GM12801 (cell line): ENCODE measurements around the gene CAMK1.

ENCODE experiments used
- CTCF ChIP-seq: IDR thresholded peaks from one replicate; pipeline ENCODE4 v1.5.1; 2011; ENCODE audit warnings: control low read depth; ENCODE audit not compliant: insufficient read length; ENCODE audit errors: extremely low read depth

CAMK1 gene

GRCh38 chr3:9731206-9732079, 38.3 kb downstream of the CAMK1 start, which contains the start of gene BRPF1:
Gene BRPF1 (plus strand): TSS chr3:9731735. CDS start chr3:9734141, 2,406 bp downstream.
- no peak for TF ChIP-seq CTCF

DNA sequence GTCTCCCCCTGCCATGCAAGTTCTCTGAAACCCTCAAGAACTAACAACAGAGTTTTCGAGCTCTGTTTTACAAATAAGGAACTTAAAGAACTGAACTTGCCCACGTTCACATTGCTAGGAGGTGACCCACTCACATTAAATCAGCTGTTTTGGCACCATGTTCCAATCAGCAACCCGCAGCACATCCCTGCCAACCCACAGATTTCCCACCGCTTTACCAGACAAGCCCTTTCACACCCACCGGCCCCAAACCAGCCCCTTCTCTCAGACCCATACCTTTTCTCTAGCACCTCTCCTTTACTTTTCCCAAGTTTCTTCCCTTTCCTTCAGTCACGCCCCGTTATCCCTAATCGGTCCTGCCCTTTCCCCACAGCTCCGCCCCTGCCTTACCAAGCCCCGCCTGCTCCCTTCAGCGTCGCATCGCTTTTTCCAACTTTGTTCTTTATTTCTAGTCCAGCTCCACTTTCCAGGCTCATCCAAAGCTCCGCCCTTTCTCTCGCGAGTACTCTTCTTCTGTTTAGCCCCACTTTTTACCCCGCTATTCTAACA, 39.0 kb downstream of the CAMK1 start:
- no peak for TF ChIP-seq CTCF

DNA sequence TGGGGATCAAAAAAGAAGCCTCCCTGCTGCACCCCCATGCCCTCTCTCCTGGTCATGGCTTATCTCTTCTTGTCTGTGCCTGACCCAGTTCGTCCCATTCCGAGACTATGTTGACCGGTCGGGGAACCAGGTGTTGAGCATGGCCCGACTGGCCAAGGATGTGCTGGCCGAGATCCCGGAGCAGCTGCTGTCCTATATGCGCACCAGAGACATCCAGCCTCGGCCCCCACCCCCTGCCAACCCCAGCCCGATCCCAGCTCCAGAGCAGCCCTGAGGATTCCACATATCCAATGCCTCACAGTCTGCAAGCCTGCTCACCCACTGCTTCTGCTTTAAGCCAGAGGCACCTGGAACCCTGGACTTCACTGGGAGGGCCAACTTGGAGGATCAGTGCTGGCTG, 40.3 kb downstream of the CAMK1 start:
- no peak for TF ChIP-seq CTCF

DNA sequence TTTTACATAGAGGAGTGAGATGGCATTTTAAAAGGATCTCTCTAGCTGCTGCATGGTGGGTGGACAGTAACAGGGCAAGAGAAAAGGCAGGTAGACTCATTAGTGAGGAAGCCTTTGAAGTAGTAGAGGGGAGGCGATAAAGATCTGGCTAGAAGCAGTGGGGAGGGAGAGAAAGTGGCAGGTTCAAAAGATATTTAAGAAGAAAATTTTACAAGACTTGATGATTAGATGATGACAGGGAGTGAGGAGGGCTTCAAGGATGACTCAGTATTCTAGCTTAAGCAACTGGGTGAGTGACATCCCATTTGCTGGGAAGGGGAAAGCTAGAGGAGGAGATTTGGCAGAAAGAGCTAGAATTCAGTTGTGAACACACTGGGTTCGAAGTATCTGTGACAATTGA, 42.0 kb downstream of the CAMK1 start:
- no peak for TF ChIP-seq CTCF

GRCh38 chr3:9727041-9727595, 42.6 kb downstream of the CAMK1 start:
- no peak for TF ChIP-seq CTCF

GRCh38 chr3:9725775-9726515, 43.8 kb downstream of the CAMK1 start:
- TF ChIP-seq CTCF: no peak

- TF ChIP-seq CTCF: no peak
Measured at GRCh38 chr3:9721700-9722060, 48.1 kb downstream of the CAMK1 start.
